B cell (primary cell): ENCODE results near the gene NEUROD6. TPM values are rescaled to one million over a fixed set of nuclear protein-coding genes. Genes with fewer than 3 reads are reported as not detected.
A peak's percentile ranks its signal among the peaks of the same experiment; 100 is the strongest.

Experiments used
- ATAC-seq: fragments of 200-7000 bp; cut with Tn5 transposase; one replicate; pipeline ENCODE4 v1.10.0; 2021; ENCODE audit warnings: low read depth, mild to moderate bottlenecking, moderate number of reproducible peaks, moderate library complexity
- CTCF ChIA-PET: fragments of 350-600 bp; sonication (Branson Sonifier 250); formaldehyde crosslinking; loops from one replicate; lab custom pipeline; 2021; ENCODE audit warnings: antibody characterized with exemption, inconsistent platforms; lab: Charles Lee
- POLR2A ChIA-PET: fragments of 350-600 bp; sonication (Branson Sonifier 250); formaldehyde crosslinking; loops from one replicate; lab custom pipeline; 2021; ENCODE audit warnings: antibody characterized with exemption; lab: Charles Lee
- DNase-seq: peaks from one replicate; pipeline ENCODE4 v3.0.0; 2013
- H2AFZ ChIP-seq: 2 replicates; pipeline ENCODE4 v1.6.1; 2012; ENCODE audit warnings: mild to moderate bottlenecking, low read depth, low read length; ENCODE audit not compliant: insufficient read depth, poor library complexity, severe bottlenecking
- H3K27ac ChIP-seq, 2 donors: 1 replicate in 1 of 2; 2 replicates in 1 of 2; pipeline ENCODE4 v1.5.1; 2012 to 2013; ENCODE audit warnings: low read length in 2 of 2, mild to moderate bottlenecking in 2 of 2, moderate library complexity in 1 of 2
- H3K27me3 ChIP-seq, 4 experiments: fragments of 200-600 bp in 1 of 4; sonication (generic) in 1 of 4; replicated peaks in 1 of 4; 1 replicate in 2 of 4; 2 replicates in 2 of 4; pipeline versions ENCODE4 v1.6.1 to v1.7.0; 2013 to 2016; ENCODE audit warnings: low read length in 3 of 4, mild to moderate bottlenecking in 2 of 4, mixed read lengths in 1 of 4, moderate library complexity in 1 of 4; ENCODE audit not compliant: insufficient read depth in 4 of 4, control insufficient read depth in 3 of 4; ENCODE audit errors: control extremely low read depth in 1 of 4
- H3K36me3 ChIP-seq, 2 experiments: replicated peaks in 1 of 2; 1 replicate in 1 of 2; 2 replicates in 1 of 2; pipeline versions ENCODE4 v1.6.1 to v1.7.1; 2013; ENCODE audit warnings: low read length in 1 of 2; ENCODE audit not compliant: insufficient read depth in 2 of 2, control insufficient read depth in 1 of 2; ENCODE audit errors: control extremely low read depth in 1 of 2, extremely low read depth in 1 of 2
- H3K4me1 ChIP-seq, 2 donors: fragments of 200-600 bp in 1 of 2; sonication (generic) in 1 of 2; 1 replicate in 1 of 2; 2 replicates in 1 of 2; pipeline versions ENCODE4 v1.5.1 to v1.6.1; 2013 to 2017; ENCODE audit warnings: low read length in 2 of 2; ENCODE audit not compliant: control insufficient read depth in 2 of 2, insufficient read depth in 2 of 2
- H3K4me2 ChIP-seq: replicated peaks from 2 replicates; pipeline ENCODE3; 2012; ENCODE audit warnings: mild to moderate bottlenecking, low read depth, low read length; ENCODE audit not compliant: poor library complexity, severe bottlenecking
- H3K4me3 ChIP-seq, 5 experiments: fragments of 200-600 bp in 1 of 5; sonication (generic) in 1 of 5; 1 replicate in 3 of 5; 2 replicates in 2 of 5; pipeline versions ENCODE4 v1.5.1 to v1.7.0; 2011 to 2016; ENCODE audit warnings: low read length in 4 of 5, mild to moderate bottlenecking in 4 of 5, low read depth in 2 of 5, control low read depth in 1 of 5, moderate library complexity in 1 of 5; ENCODE audit not compliant: insufficient read depth in 1 of 5; ENCODE audit errors: control extremely low read depth in 1 of 5, extremely low read depth in 1 of 5
- H3K79me2 ChIP-seq: fragments of 200-600 bp; sonication (generic); one replicate; pipeline ENCODE4 v1.6.0; 2016; ENCODE audit warnings: low read length; ENCODE audit not compliant: control insufficient read depth, insufficient read depth
- H3K9ac ChIP-seq: fragments of 200-600 bp; sonication (generic); 2 replicates; pipeline ENCODE4 v1.6.1; 2017; ENCODE audit warnings: mild to moderate bottlenecking, low read length, moderate library complexity
- H3K9me3 ChIP-seq, 3 donors: one replicate each; pipeline versions ENCODE4 v1.6.1 to v1.7.1; 2013; ENCODE audit warnings: low read length in 2 of 3; ENCODE audit not compliant: control insufficient read depth in 2 of 3, insufficient read depth in 1 of 3; ENCODE audit errors: control extremely low read depth in 1 of 3
- H4K20me1 ChIP-seq: 2 replicates; pipeline ENCODE4 v1.6.0; 2012; ENCODE audit warnings: mild to moderate bottlenecking, low read length; ENCODE audit not compliant: insufficient read depth, control insufficient read depth, poor library complexity, severe bottlenecking
- H3K27ac Mint-ChIP-seq: one replicate; pipeline ENCODE4 v1.8.0; 2021; ENCODE audit warnings: mixed read lengths
- H3K27me3 Mint-ChIP-seq: one replicate; pipeline ENCODE4 v1.8.0; 2021; ENCODE audit warnings: mixed read lengths
- H3K4me1 Mint-ChIP-seq: one replicate; pipeline ENCODE4 v1.8.0; 2021; ENCODE audit warnings: mixed read lengths
- H3K4me3 Mint-ChIP-seq: one replicate; pipeline ENCODE4 v1.8.0; 2021; ENCODE audit warnings: mixed read lengths
- H3K9me3 Mint-ChIP-seq: one replicate; pipeline ENCODE4 v1.8.0; 2022; ENCODE audit warnings: mixed read lengths; ENCODE audit not compliant: insufficient read depth
- CTCF ChIP-seq: fragments of 200-600 bp; IDR thresholded peaks from one replicate; pipeline ENCODE4 v1.8.0; 2022; ENCODE audit warnings: antibody characterized with exemption, mild to moderate bottlenecking
- EZH2 ChIP-seq: IDR thresholded peaks from 2 replicates; pipeline ENCODE4 v1.6.1; 2012; ENCODE audit warnings: borderline replicate concordance, low read depth, mild to moderate bottlenecking, moderate library complexity, low read length; ENCODE audit not compliant: insufficient read depth, poor library complexity, severe bottlenecking
- WGBS: methylation state at CpG from one replicate; pipeline ENCODE4 v1.1.5; 2013; ENCODE audit warnings: missing lambda C conversion rate; ENCODE audit not compliant: insufficient coverage; 5-methylcytosine and 5-hydroxymethylcytosine counted together
- intact Hi-C: fragments of 100-400 bp; cut with micrococcal nuclease; formaldehyde crosslinking; loops from one replicate; pipeline ENCODE4 v1.10.0; 2022
- polyA plus RNA-seq: library from polyadenylated mRNA; depleted of rRNA; stranded (reverse); fragments of >200 nt; gene quantifications from 2 replicates; pipeline ENCODE4 v1.2.3, GENCODE V29; 2012
- total RNA-seq, 2 donors: library from RNA; stranded (reverse); fragments of 120-200 nt in 1 of 2; gene quantifications; 1 replicate in 1 of 2; 2 replicates in 1 of 2; pipeline versions ENCODE4 v1.2.3 to v1.2.4, GENCODE V29; 2013 to 2022

Gene NEUROD6
- total and polyA plus RNA-seq, 2 donors (not counting 1 experiment from before 2014, with no cell fraction given): not detected

- peaks cover 0 to 6% (median 0%) of the 10 kb centered on the region in 3 donors for H3K9me3 ChIP-seq
- no peak overlapping the region for H3K4me3 ChIP-seq
- WGBS: no CpG with 5 or more reads among the region's 2 CpGs
- DNase-seq (no peak), ATAC-seq (no peak)
- TF ChIP-seq EZH2 (no peak), CTCF (no peak)
- H3K9ac ChIP-seq: no peak overlapping the region
- no peak overlapping the region for H3K27ac ChIP-seq
- no peaks in the 10 kb centered on the region for H3K27me3 ChIP-seq
- H3K4me1 ChIP-seq: no peaks in the 10 kb centered on the region
- Mint-ChIP-seq H3K4me1 (no peaks in the 10 kb centered on the region), H3K4me3 (no peak overlapping the region), H3K27me3 (peaks cover 2% of the 10 kb centered on the region), H3K9me3 (no peaks in the 10 kb centered on the region), H3K27ac (no peak overlapping the region)
- ChIA-PET CTCF (no interaction called here), POLR2A (no interaction called here)
- H3K36me3 ChIP-seq: no peaks in the 10 kb centered on the region
- no peak overlapping the region for H3K4me2 ChIP-seq
- H2AFZ ChIP-seq: no peak overlapping the region
- H3K79me2 ChIP-seq: no peaks in the 10 kb centered on the region
- intact Hi-C loops: no loop called here
- no peaks in the 10 kb centered on the region for H4K20me1 ChIP-seq
Observed at GRCh38 chr7:31382722-31383121, 42.2 kb upstream of the NEUROD6 start.

- no peaks in the 10 kb centered on the region for H3K4me1 Mint-ChIP-seq
- Histone ChIP-seq H4K20me1 (no peaks in the 10 kb centered on the region), H3K27me3 (no peaks in the 10 kb centered on the region), H3K9me3 (no peaks in the 10 kb centered on the region), H3K36me3 (no peaks in the 10 kb centered on the region), H3K9ac (no peak overlapping the region), H2AFZ (no peak overlapping the region), H3K4me1 (no peaks in the 10 kb centered on the region), H3K4me3 (no peak overlapping the region), H3K27ac (no peak overlapping the region), H3K79me2 (no peaks in the 10 kb centered on the region), H3K4me2 (no peak overlapping the region)
- DNase-seq (no peak), ATAC-seq (no peak)
- H3K27me3 Mint-ChIP-seq: peaks cover 10% of the 10 kb centered on the region
- WGBS: 76% methylated on average over 9 of the region's 12 CpGs
- CTCF ChIA-PET: interaction anchor here (1.4 kb wide), 1 partner anchor 363 kb away, joined by 3 read pairs; no protein-coding TSS in a partner anchor
- H3K4me3 Mint-ChIP-seq: no peak overlapping the region
- POLR2A ChIA-PET: no interaction called here
- H3K9me3 Mint-ChIP-seq: no peaks in the 10 kb centered on the region
- no peak overlapping the region for H3K27ac Mint-ChIP-seq
- intact Hi-C loops: no loop called here
- no peak for TF ChIP-seq EZH2
- TF ChIP-seq CTCF: peak; percentile 17
Observed at GRCh38 chr7:31373337-31374289, 33.1 kb upstream of the NEUROD6 start.
